K562 (cell line): ENCODE results near the gene NIPAL4. TPM values are rescaled to one million over a fixed set of nuclear protein-coding genes. Genes with fewer than 3 reads are reported as not detected.

ENCODE experiments used
- ATAC-seq: fragments of 200-7000 bp; cut with Tn5 transposase; 3 replicates; pipeline ENCODE4 v1.9.1; 2020; ENCODE audit warnings: moderate library complexity
- BruUV-seq: library from RNA; stranded (reverse); fragments of 400-500 nt; replicated peaks from 2 replicates; lab custom pipeline; 2021; lab: Mats Ljungman, UMichigan
- CTCF ChIA-PET: fragments of 300-600 bp; formaldehyde crosslinking; extraction: SDS; loops from one replicate; lab custom pipeline; 2021; ENCODE audit warnings: low intra/inter-chr PET ratio; lab: Yijun Ruan, JAX
- POLR2A ChIA-PET: fragments of 300-600, 350-650 bp; sonication (Branson Sonifier 250); formaldehyde crosslinking; extraction: SDS; loops from one replicate; lab custom pipeline; 2021; ENCODE audit warnings: antibody characterized with exemption, inconsistent platforms; lab: Yijun Ruan, JAX
- DNase-seq, 4 experiments: peaks; one replicate each; pipeline versions ENCODE4 v3.0.0 to v3.0.0-alpha.2; 2011 to 2018; ENCODE audit warnings: low spot score in 3 of 4, mixed read lengths in 3 of 4; ENCODE audit errors: extremely low read depth in 1 of 4
- FAIRE-seq: peaks from 2 replicates; lab custom pipeline; 2011; peaks lifted over from hg19 to GRCh38; lab: Jason Lieb, UNC
- H2AFZ ChIP-seq: 2 replicates; pipeline ENCODE4 v1.6.0; 2011; ENCODE audit warnings: low read depth, low read length, control low read depth, inconsistent platforms
- H3K27ac ChIP-seq: fragments of 200-600 bp; 3 replicates; pipeline ENCODE4 v1.8.0; 2011; ENCODE audit warnings: low read depth, mild to moderate bottlenecking, control low read depth, inconsistent platforms, low read length, moderate library complexity, mixed read lengths; ENCODE audit errors: extremely low read depth
- H3K27me3 ChIP-seq, 2 experiments: fragments of 300-600 bp in 1 of 2; 2 replicates in 1 of 2; 3 replicates in 1 of 2; pipeline versions ENCODE4 v1.6.0 to v1.8.0; 2011; ENCODE audit warnings: inconsistent platforms in 2 of 2, low read length in 2 of 2, mild to moderate bottlenecking in 1 of 2, mixed read lengths in 1 of 2, moderate library complexity in 1 of 2; ENCODE audit not compliant: control insufficient read depth in 2 of 2, insufficient read depth in 2 of 2
- H3K36me3 ChIP-seq: fragments of 300-600 bp; 3 replicates; pipeline ENCODE4 v1.8.0; 2011; ENCODE audit warnings: mild to moderate bottlenecking, low read length, inconsistent platforms; ENCODE audit not compliant: control insufficient read depth, insufficient read depth
- H3K4me1 ChIP-seq, 2 experiments: fragments of 200-600 bp in 1 of 2; replicated peaks in 1 of 2; 2 replicates in 1 of 2; 3 replicates in 1 of 2; pipeline versions ENCODE4 v1.5.1 to v1.8.0; 2011; ENCODE audit warnings: inconsistent platforms in 2 of 2, low read length in 2 of 2, mild to moderate bottlenecking in 1 of 2, mixed read lengths in 1 of 2, moderate library complexity in 1 of 2; ENCODE audit not compliant: control insufficient read depth in 2 of 2, insufficient read depth in 2 of 2
- H3K4me2 ChIP-seq: 2 replicates; pipeline ENCODE4 v1.6.1; 2011; ENCODE audit warnings: low read length, control low read depth, inconsistent platforms, mixed read lengths; ENCODE audit not compliant: insufficient read depth
- H3K4me3 ChIP-seq: fragments of 200-600 bp; sonication (generic), shearing (Covaris generic); 2 replicates; pipeline ENCODE4 v1.5.1; 2016; ENCODE audit warnings: control low read depth, inconsistent platforms
- H3K79me2 ChIP-seq: fragments of 200-600 bp; 3 replicates; pipeline ENCODE4 v1.8.0; 2011; ENCODE audit warnings: low read length, inconsistent platforms; ENCODE audit not compliant: control insufficient read depth, insufficient read depth
- H3K9ac ChIP-seq, 2 experiments: 2 replicates each; pipeline versions ENCODE4 v1.6.0 to v1.6.1; 2011; ENCODE audit warnings: low read depth in 2 of 2, low read length in 2 of 2, control low read depth in 1 of 2, inconsistent platforms in 1 of 2, mild to moderate bottlenecking in 1 of 2, mixed read lengths in 1 of 2; ENCODE audit not compliant: insufficient read depth in 1 of 2
- H3K9me1 ChIP-seq: one replicate; pipeline ENCODE4 v1.6.0; 2011; ENCODE audit warnings: inconsistent platforms, mild to moderate bottlenecking, low read length, moderate library complexity; ENCODE audit not compliant: control insufficient read depth, insufficient read depth
- H3K9me3 ChIP-seq: replicated peaks from 2 replicates; pipeline ENCODE4 v1.5.1; 2011; ENCODE audit warnings: low read depth, low read length, inconsistent platforms; ENCODE audit not compliant: control insufficient read depth, insufficient read depth
- H4K20me1 ChIP-seq: replicated peaks from 2 replicates; pipeline ENCODE4 v1.6.1; 2011; ENCODE audit warnings: low read length, inconsistent platforms, mixed read lengths; ENCODE audit not compliant: control insufficient read depth, insufficient read depth
- CBFA2T3 ChIP-seq: fragments of 450-650 bp; IDR thresholded peaks from 2 replicates; pipeline ENCODE4 v1.6.1; 2017
- CBX2 ChIP-seq: fragments of 200-600 bp; sonication (generic); IDR thresholded peaks from one replicate; pipeline ENCODE4 v1.6.1; 2012; ENCODE audit warnings: mild to moderate bottlenecking, low read length, inconsistent platforms; ENCODE audit not compliant: insufficient read depth, poor library complexity, severe bottlenecking
- FOSL1 ChIP-seq: fragments of 200-800 bp; sonication (Bioruptor generic); conservative IDR thresholded peaks from 2 replicates; pipeline ENCODE4 v1.6.1; 2016; ENCODE audit warnings: missing genetic modification characterization, missing compliant biosample characterization
- HNRNPK ChIP-seq: fragments of 200-400 bp; formaldehyde crosslinking; IDR thresholded peaks from one replicate; pipeline ENCODE4 v1.6.1; 2018; ENCODE audit warnings: mild to moderate bottlenecking, low read depth, low read length; ENCODE audit not compliant: poor library complexity, severe bottlenecking
- KAT2B ChIP-seq: IDR thresholded peaks from one replicate; pipeline ENCODE4 v1.6.1; 2012; ENCODE audit warnings: low read depth, mild to moderate bottlenecking, control low read depth, inconsistent platforms, low read length, moderate library complexity
- RBM34 ChIP-seq: fragments of 200-400 bp; formaldehyde crosslinking; IDR thresholded peaks from 2 replicates; pipeline ENCODE4 v1.6.1; 2018; ENCODE audit warnings: low read length, borderline replicate concordance; ENCODE audit not compliant: insufficient read depth
- WGBS: fragments of 100-300 bp; shearing (Covaris generic); methylation state at CpG from one replicate; pipeline ENCODE4 v1.1.6; 2016; ENCODE audit warnings: low coverage, mixed read lengths; ENCODE audit not compliant: insufficient coverage; ENCODE audit errors: missing lambda C conversion rate; 5-methylcytosine and 5-hydroxymethylcytosine counted together
- in situ Hi-C: fragments of 300-500 bp; cut with MboI; formaldehyde crosslinking; loops from 4 replicates; pipeline ENCODE4 v1.15.0; 2018; ENCODE audit warnings: inconsistent platforms, mixed read lengths
- intact Hi-C: fragments of 100-400 bp; cut with micrococcal nuclease; formaldehyde crosslinking; loops from 2 replicates; pipeline ENCODE4 v1.14.2; 2022
- polyA plus RNA-seq, 8 experiments: library from polyadenylated mRNA; depleted of rRNA in 4 of 8; stranded (reverse) in 5 of 8; unstranded in 3 of 8; fragments of >200 nt; fragmentation: Nextera tagmentation in 2 of 8; fragmentation: Illumina TruSeq in 1 of 8; extraction: Ambion mirVana in 2 of 8; extraction: Trizol in 1 of 8; gene quantifications; 2 replicates each; pipeline versions ENCODE4 v1.2.1 to v1.2.3, GENCODE V29; 2011 to 2014; ENCODE audit warnings: inconsistent platforms in 1 of 8, missing spikeins in 1 of 8
- total RNA-seq, 7 experiments: library from RNA; depleted of rRNA in 6 of 7; stranded (reverse); fragments of >200 nt in 6 of 7; fragmentation: Illumina TruSeq in 2 of 7; extraction: Trizol in 2 of 7; gene quantifications; 2 replicates each; pipeline versions ENCODE4 v1.2.1 to v1.2.3, GENCODE V29; 2011 to 2021; ENCODE audit warnings: low replicate concordance in 1 of 7
- TF ChIP-seq, protein P1 (sequence below): fragments of 200-600 bp; sonication (generic); IDR thresholded peaks from one replicate; pipeline ENCODE4 v1.6.1; 2012; ENCODE audit warnings: mild to moderate bottlenecking, low read depth, low read length, inconsistent platforms

The NIPAL4 gene
- total and polyA plus RNA-seq, 9 of the 15 experiments (the other 6 are each of a cell fraction or from before 2014, with no cell fraction given) = not detected

GRCh38 chr5:157476702-157477408, 16.8 kb downstream of the NIPAL4 start:
- no peak overlapping the region for H3K27ac ChIP-seq
- H3K27me3 ChIP-seq = peaks cover 0 to 25% of the 10 kb centered on the region in 2 experiments; a peak in 3 of 5 replicates
- FAIRE-seq (peak; percentile 94), DNase-seq (peak; percentile 70 to 75 (median 72)), ATAC-seq (peak; percentile 95)
- in situ Hi-C loops = loop anchor here (5.0 to 10.0 kb wide), 2 partner anchors 135 to 232 kb away; no protein-coding TSS in a partner anchor
- no peaks in the 10 kb centered on the region for H3K9me1 ChIP-seq
- no peaks in the 10 kb centered on the region for H3K9me3 ChIP-seq
- BruUV-seq = no TSS peak
- H3K36me3 ChIP-seq = no peaks in the 10 kb centered on the region
- intact Hi-C loops = loop anchor here (1.0 to 5.0 kb wide), 7 partner anchors 44 to 328 kb away; partner anchors contain the start of gene LSM11
- H3K4me1 ChIP-seq = no peaks in the 10 kb centered on the region; a peak in 1 of 5 replicates
- WGBS = 24% methylated on average over 7 of the region's 7 CpGs
- no peak overlapping the region for H3K4me3 ChIP-seq
- H3K9ac ChIP-seq = no peak overlapping the region
- POLR2A ChIA-PET = no interaction called here
- no peaks in the 10 kb centered on the region for H3K79me2 ChIP-seq
- CTCF ChIA-PET = interaction anchor here (0.6 to 2.1 kb wide), 7 partner anchors 45 to 242 kb away, joined by 3 to 12 read pairs (median 4); no protein-coding TSS in a partner anchor
- no peak overlapping the region for H2AFZ ChIP-seq
- H4K20me1 ChIP-seq = no peaks in the 10 kb centered on the region
- H3K4me2 ChIP-seq = no peak overlapping the region
- no peak for TF ChIP-seq HNRNPK
- no peak for TF ChIP-seq CBX2
- TF ChIP-seq KAT2B = no peak
- TF ChIP-seq FOSL1 (tag) = no peak
- TF ChIP-seq, protein P1, sequence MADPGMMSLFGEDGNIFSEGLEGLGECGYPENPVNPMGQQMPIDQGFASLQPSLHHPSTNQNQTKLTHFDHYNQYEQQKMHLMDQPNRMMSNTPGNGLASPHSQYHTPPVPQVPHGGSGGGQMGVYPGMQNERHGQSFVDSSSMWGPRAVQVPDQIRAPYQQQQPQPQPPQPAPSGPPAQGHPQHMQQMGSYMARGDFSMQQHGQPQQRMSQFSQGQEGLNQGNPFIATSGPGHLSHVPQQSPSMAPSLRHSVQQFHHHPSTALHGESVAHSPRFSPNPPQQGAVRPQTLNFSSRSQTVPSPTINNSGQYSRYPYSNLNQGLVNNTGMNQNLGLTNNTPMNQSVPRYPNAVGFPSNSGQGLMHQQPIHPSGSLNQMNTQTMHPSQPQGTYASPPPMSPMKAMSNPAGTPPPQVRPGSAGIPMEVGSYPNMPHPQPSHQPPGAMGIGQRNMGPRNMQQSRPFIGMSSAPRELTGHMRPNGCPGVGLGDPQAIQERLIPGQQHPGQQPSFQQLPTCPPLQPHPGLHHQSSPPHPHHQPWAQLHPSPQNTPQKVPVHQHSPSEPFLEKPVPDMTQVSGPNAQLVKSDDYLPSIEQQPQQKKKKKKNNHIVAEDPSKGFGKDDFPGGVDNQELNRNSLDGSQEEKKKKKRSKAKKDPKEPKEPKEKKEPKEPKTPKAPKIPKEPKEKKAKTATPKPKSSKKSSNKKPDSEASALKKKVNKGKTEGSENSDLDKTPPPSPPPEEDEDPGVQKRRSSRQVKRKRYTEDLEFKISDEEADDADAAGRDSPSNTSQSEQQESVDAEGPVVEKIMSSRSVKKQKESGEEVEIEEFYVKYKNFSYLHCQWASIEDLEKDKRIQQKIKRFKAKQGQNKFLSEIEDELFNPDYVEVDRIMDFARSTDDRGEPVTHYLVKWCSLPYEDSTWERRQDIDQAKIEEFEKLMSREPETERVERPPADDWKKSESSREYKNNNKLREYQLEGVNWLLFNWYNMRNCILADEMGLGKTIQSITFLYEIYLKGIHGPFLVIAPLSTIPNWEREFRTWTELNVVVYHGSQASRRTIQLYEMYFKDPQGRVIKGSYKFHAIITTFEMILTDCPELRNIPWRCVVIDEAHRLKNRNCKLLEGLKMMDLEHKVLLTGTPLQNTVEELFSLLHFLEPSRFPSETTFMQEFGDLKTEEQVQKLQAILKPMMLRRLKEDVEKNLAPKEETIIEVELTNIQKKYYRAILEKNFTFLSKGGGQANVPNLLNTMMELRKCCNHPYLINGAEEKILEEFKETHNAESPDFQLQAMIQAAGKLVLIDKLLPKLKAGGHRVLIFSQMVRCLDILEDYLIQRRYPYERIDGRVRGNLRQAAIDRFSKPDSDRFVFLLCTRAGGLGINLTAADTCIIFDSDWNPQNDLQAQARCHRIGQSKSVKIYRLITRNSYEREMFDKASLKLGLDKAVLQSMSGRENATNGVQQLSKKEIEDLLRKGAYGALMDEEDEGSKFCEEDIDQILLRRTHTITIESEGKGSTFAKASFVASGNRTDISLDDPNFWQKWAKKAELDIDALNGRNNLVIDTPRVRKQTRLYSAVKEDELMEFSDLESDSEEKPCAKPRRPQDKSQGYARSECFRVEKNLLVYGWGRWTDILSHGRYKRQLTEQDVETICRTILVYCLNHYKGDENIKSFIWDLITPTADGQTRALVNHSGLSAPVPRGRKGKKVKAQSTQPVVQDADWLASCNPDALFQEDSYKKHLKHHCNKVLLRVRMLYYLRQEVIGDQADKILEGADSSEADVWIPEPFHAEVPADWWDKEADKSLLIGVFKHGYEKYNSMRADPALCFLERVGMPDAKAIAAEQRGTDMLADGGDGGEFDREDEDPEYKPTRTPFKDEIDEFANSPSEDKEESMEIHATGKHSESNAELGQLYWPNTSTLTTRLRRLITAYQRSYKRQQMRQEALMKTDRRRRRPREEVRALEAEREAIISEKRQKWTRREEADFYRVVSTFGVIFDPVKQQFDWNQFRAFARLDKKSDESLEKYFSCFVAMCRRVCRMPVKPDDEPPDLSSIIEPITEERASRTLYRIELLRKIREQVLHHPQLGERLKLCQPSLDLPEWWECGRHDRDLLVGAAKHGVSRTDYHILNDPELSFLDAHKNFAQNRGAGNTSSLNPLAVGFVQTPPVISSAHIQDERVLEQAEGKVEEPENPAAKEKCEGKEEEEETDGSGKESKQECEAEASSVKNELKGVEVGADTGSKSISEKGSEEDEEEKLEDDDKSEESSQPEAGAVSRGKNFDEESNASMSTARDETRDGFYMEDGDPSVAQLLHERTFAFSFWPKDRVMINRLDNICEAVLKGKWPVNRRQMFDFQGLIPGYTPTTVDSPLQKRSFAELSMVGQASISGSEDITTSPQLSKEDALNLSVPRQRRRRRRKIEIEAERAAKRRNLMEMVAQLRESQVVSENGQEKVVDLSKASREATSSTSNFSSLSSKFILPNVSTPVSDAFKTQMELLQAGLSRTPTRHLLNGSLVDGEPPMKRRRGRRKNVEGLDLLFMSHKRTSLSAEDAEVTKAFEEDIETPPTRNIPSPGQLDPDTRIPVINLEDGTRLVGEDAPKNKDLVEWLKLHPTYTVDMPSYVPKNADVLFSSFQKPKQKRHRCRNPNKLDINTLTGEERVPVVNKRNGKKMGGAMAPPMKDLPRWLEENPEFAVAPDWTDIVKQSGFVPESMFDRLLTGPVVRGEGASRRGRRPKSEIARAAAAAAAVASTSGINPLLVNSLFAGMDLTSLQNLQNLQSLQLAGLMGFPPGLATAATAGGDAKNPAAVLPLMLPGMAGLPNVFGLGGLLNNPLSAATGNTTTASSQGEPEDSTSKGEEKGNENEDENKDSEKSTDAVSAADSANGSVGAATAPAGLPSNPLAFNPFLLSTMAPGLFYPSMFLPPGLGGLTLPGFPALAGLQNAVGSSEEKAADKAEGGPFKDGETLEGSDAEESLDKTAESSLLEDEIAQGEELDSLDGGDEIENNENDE = no peak
- TF ChIP-seq CBFA2T3 = 0 out of 2 replicates have a peak, but pooled peaks have one; percentile 5
- no peak for TF ChIP-seq RBM34
